ENCODE data around the gene KRTCAP2.

The KRTCAP2 gene

GRCh38 chr1:155122308-155122707, 50.8 kb downstream of the KRTCAP2 start:
- H3K4me3 ChIP-seq (replicated peaks; ENCODE audit: insufficient read depth, low read length): no peak overlapping the region
- TF ChIP-seq POLR2AphosphoS5 (IDR thresholded peaks at IDR 0.05; ENCODE audit: low read depth) (no peak), CTCF (IDR thresholded peaks at IDR 0.05; ENCODE audit: insufficient read depth, low read length) (no peak), SPI1 (IDR thresholded peaks at IDR 0.05; ENCODE audit: borderline replicate concordance, low read depth) (no peak), GABPA (IDR thresholded peaks at IDR 0.05; ENCODE audit: low read depth) (no peak), REST (IDR thresholded peaks at IDR 0.05; ENCODE audit: insufficient replicate concordance, low read depth) (no peak)
- H3K27me3 ChIP-seq (ENCODE audit: insufficient read depth, poor library complexity, severe bottlenecking): peaks cover 25% of the 10 kb centered on the region
- no peak overlapping the region for H3K27ac ChIP-seq (replicated peaks)
- DNase-seq (ENCODE audit: low read depth in 1 of 2, low spot score in 1 of 2): no peak

GRCh38 chr1:155121249-155121648, 51.9 kb downstream of the KRTCAP2 start:
- TF ChIP-seq CTCF (IDR thresholded peaks at IDR 0.05; ENCODE audit: insufficient read depth, low read length): no peak
- no peak for TF ChIP-seq POLR2AphosphoS5 (IDR thresholded peaks at IDR 0.05; ENCODE audit: low read depth)
- no peak for TF ChIP-seq REST (IDR thresholded peaks at IDR 0.05; ENCODE audit: insufficient replicate concordance, low read depth)
- no peak for TF ChIP-seq GABPA (IDR thresholded peaks at IDR 0.05; ENCODE audit: low read depth)
- TF ChIP-seq SPI1 (IDR thresholded peaks at IDR 0.05; ENCODE audit: borderline replicate concordance, low read depth): no peak
- H3K27ac ChIP-seq (replicated peaks): no peak overlapping the region
- H3K4me3 ChIP-seq (replicated peaks; ENCODE audit: insufficient read depth, low read length): no peak overlapping the region
- no peak for DNase-seq (ENCODE audit: low read depth in 1 of 2, low spot score in 1 of 2)
- peaks cover 14% of the 10 kb centered on the region for H3K27me3 ChIP-seq (ENCODE audit: insufficient read depth, poor library complexity, severe bottlenecking)

GRCh38 chr1:155120253-155120652, 52.9 kb downstream of the KRTCAP2 start:
- H3K27ac ChIP-seq (replicated peaks): no peak overlapping the region
- H3K4me3 ChIP-seq (replicated peaks; ENCODE audit: insufficient read depth, low read length): no peak overlapping the region
- DNase-seq (ENCODE audit: low read depth in 1 of 2, low spot score in 1 of 2): no peak
- peaks cover 8% of the 10 kb centered on the region for H3K27me3 ChIP-seq (ENCODE audit: insufficient read depth, poor library complexity, severe bottlenecking)
- TF ChIP-seq GABPA (IDR thresholded peaks at IDR 0.05; ENCODE audit: low read depth) (no peak), CTCF (IDR thresholded peaks at IDR 0.05; ENCODE audit: insufficient read depth, low read length) (no peak)

Data from HL-60 (cell line).